ENCODE results near the gene GNG13.

DNA sequence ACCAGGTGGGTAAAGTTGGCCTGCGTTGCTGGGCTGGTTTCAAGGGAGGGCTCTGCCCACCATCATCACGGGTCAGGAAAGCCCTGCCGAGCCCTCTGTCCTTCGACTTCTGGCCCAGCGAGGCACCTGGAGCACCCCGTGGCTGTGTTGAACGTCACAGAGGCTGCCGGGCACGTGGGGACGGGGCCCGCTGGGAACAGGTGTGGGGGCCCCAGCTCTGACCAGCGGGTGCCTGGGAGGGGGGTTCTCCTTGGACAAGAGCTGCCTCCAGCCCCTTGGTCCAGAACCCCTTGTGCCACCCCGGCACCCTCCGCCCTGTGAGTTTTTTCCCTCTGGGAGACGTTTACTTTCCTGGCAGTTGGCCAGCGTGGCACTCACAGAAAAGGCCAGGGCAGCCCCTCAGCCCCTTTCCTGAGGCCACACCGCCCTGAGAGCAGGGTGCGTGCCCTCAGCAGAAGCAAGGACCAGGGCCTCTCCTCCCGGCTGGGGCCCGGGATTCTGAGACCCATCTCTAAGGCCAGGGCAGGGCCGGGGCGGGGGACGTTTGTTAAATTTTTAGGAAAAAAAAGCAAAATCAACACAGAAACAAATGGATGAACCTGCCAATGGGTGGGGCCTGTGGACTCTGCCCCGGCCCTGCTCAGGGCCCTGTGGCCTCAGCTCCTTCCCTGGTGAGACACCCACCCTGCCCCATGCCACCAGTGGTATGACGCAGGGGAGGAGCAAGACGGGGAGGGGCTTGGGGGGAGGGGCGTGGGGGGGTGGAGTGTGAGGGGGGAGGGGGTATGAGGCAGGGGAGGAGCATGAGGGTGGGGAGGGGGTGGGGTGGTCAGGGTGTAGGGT is 31.3 kb upstream of the GNG13 start:
- TF ChIP-seq, protein P1, sequence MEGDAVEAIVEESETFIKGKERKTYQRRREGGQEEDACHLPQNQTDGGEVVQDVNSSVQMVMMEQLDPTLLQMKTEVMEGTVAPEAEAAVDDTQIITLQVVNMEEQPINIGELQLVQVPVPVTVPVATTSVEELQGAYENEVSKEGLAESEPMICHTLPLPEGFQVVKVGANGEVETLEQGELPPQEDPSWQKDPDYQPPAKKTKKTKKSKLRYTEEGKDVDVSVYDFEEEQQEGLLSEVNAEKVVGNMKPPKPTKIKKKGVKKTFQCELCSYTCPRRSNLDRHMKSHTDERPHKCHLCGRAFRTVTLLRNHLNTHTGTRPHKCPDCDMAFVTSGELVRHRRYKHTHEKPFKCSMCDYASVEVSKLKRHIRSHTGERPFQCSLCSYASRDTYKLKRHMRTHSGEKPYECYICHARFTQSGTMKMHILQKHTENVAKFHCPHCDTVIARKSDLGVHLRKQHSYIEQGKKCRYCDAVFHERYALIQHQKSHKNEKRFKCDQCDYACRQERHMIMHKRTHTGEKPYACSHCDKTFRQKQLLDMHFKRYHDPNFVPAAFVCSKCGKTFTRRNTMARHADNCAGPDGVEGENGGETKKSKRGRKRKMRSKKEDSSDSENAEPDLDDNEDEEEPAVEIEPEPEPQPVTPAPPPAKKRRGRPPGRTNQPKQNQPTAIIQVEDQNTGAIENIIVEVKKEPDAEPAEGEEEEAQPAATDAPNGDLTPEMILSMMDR (IDR thresholded peaks at IDR 0.05; ENCODE audit: insufficient read depth, low read length, poor library complexity, severe bottlenecking): no peak
- no peak for TF ChIP-seq EZH2phosphoT487 (conservative IDR thresholded peaks at IDR 0.05; ENCODE audit: low read length)
